SKM-1 treated with dmso at 0.1 percent for 144 hours (cell line): ENCODE measurements around the gene GPC2.
"Not testable (repeated sequence)": the region's sequence is repeated elsewhere in the genome, so short reads cannot be mapped to it uniquely, and the experiment has no call there.

Experiments
- DNase-seq: peaks from one replicate; lab custom pipeline; 2025; ENCODE audit not compliant: unreplicated experiment; lab: John Stamatoyannopoulos, UW

The GPC2 gene

GRCh38 chr7:100153708-100154535, 23.3 kb downstream of the GPC2 start:
- DNase-seq, result no peak

- no peak for DNase-seq
These were observed 24.1 kb downstream of the GPC2 start for GRCh38 chr7:100152937-100153666.

GRCh38 chr7:100152404-100152803, 24.8 kb downstream of the GPC2 start:
- peak; percentile 95 for DNase-seq

- DNase-seq, result peak; percentile 98
These were observed 28.4 kb downstream of the GPC2 start, which contains the start of gene LAMTOR4 for GRCh38 chr7:100148559-100149328. LAMTOR4 (plus strand) TSS chr7:100148918; CDS start chr7:100148973, 55 bp downstream.

GRCh38 chr7:100148225-100148558, 29.0 kb downstream of the GPC2 start:
- DNase-seq, result no peak

GRCh38 chr7:100147278-100147677, 29.9 kb downstream of the GPC2 start:
- DNase-seq, result no peak

GRCh38 chr7:100146350-100146749, 30.8 kb downstream of the GPC2 start:
- DNase-seq, result not testable (repeated sequence)

- DNase-seq, result no peak
These were observed 34.7 kb downstream of the GPC2 start for GRCh38 chr7:100142461-100142860.

GRCh38 chr7:100141555-100141949, 35.6 kb downstream of the GPC2 start:
- peak; percentile 45 for DNase-seq

GRCh38 chr7:100137851-100138760, 39.1 kb downstream of the GPC2 start:
- DNase-seq, result no peak

GRCh38 chr7:100132697-100133151, 44.5 kb downstream of the GPC2 start:
- DNase-seq, result peak; percentile 66

GRCh38 chr7:100132126-100132525, 45.1 kb downstream of the GPC2 start:
- DNase-seq, result no peak

- peak; percentile 70 for DNase-seq
These were observed 46.4 kb downstream of the GPC2 start for GRCh38 chr7:100130608-100131453.

GRCh38 chr7:100130220-100130607, 47.0 kb downstream of the GPC2 start:
- not testable (repeated sequence) for DNase-seq

- no peak for DNase-seq
These were observed 48.6 kb downstream of the GPC2 start for GRCh38 chr7:100128637-100128963.

- no peak for DNase-seq
These were observed 49.1 kb downstream of the GPC2 start for GRCh38 chr7:100127866-100128636.

- DNase-seq, result peak; percentile 90
These were observed 50.0 kb downstream of the GPC2 start, which contains the start of gene MBLAC1 for GRCh38 chr7:100126931-100127865. MBLAC1 (plus strand) TSS chr7:100126967; CDS start chr7:100127396, 429 bp downstream.
